ENCODE results near the gene NFASC. TPM values are rescaled to one million over a fixed set of nuclear protein-coding genes. Genes with fewer than 3 reads are reported as not detected.

NFASC gene
- total RNA-seq, 4 donors from 2014 or later = 0.68 to 2.8 (median 1.7) TPM

DNA sequence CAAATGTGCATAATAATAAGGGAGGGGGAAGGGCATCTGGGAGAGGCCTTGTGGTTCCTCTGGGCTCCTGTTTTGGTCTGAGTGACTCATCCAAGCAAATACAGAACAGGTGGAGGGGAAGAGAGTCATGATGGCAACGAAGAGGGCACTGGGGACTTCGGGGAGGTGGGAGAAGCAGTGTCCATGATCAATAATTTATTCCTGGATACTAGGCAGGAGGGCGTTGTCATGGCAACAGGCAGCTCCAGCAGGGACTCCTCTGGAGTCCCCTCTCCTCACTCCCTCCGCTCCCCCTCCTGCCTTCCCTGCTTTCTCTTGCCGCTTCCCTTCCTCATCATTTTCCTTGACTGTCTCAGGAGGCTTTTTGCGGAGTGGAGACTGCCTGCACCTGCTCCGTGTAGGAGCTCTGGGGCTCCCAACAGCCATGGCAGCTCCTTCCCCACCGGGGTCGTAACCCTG, 12.3 kb upstream of the NFASC start:
- TF ChIP-seq, protein P1, sequence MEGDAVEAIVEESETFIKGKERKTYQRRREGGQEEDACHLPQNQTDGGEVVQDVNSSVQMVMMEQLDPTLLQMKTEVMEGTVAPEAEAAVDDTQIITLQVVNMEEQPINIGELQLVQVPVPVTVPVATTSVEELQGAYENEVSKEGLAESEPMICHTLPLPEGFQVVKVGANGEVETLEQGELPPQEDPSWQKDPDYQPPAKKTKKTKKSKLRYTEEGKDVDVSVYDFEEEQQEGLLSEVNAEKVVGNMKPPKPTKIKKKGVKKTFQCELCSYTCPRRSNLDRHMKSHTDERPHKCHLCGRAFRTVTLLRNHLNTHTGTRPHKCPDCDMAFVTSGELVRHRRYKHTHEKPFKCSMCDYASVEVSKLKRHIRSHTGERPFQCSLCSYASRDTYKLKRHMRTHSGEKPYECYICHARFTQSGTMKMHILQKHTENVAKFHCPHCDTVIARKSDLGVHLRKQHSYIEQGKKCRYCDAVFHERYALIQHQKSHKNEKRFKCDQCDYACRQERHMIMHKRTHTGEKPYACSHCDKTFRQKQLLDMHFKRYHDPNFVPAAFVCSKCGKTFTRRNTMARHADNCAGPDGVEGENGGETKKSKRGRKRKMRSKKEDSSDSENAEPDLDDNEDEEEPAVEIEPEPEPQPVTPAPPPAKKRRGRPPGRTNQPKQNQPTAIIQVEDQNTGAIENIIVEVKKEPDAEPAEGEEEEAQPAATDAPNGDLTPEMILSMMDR (IDR thresholded peaks at IDR 0.05; ENCODE audit: low read depth) = no peak

DNA sequence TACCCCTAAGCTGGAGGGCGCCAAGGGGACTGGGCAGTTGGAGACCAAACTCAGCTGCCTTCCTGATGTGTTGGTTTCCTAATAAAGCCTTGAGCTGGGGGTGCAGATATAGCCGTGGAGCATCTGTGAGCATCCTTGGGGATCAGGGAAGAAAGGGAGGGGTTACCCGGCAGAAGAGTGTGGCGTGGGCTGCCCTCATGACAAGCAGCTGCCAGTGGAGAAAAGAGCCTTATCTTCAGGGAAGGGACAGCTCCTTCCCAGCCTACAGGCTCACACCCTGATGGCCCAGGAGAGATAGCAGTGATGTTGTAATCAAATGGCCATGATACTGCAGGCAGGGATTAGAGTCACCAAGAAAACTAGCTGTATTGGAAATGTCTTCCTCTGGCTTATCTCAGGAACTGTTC, 10.8 kb upstream of the NFASC start:
- TF ChIP-seq, protein P1 (IDR thresholded peaks at IDR 0.05; ENCODE audit: low read depth) = no peak

DNA sequence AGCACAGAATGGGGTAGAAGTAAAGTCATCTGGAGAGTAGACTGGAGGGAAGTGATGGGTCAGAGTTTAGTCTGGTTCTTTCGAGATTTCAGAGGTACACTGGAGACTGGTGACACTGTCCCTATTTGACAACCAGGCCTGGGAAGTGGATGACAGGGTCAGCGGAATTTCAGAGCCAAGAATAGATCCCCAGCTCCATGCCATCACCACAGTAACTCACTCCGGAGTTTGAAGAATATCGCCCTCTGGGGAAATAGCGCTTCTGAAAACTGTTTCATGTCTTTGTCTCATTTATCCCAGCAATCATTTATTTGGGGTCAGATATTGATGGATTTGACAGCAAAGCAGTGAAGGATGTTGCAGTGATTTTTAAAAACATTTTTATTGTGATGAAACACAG, 7.6 kb upstream of the NFASC start:
- TF ChIP-seq, protein P1 (IDR thresholded peaks at IDR 0.05; ENCODE audit: low read depth) = no peak

DNA sequence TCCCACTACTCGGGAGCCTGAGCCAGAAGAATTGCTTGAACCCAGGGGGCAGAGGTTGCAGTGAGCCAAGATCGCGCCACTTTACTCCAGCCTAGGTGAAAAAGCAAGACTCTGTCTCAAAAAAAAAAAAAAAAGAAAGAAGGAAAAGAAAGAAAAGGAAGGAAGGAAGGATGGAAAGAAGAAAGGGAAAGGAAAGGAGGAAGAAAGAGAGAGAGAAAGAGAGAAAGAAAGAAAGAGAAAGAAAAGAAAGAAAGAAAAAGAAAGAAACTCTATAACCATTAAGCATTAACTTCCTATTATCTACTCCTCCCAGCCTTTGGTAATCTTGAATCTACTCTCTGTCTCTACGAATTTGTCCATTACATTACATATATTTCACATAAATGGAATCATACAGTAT, 6.9 kb upstream of the NFASC start:
- TF ChIP-seq, protein P1 (IDR thresholded peaks at IDR 0.05; ENCODE audit: low read depth) = no peak

DNA sequence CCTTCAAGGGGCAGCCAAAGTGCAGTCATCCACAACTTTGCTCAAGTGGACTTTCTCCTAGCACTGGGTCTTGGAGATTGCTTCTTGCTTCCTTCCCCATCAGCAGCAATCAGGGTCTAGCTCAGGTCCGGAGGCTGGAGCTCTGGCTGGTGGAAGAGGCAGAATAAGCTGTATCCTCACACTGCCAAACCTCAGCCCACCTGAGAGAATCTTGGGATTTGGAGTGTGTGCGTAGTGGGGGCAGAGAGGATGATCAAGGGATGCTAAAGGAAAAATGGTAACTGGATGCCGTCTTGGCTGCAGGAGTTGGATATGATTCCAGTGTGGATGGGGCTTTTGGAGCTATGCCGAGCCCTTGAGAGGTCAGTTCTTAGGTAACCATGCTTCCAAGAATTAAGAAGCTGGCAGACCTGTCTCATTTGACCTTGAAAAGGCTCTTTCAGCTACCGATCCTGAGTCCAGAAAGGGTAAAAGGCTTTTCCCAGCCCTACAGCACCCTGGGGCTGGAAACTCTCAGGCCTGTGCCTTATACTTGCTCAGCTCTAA, 4.5 kb upstream of the NFASC start:
- TF ChIP-seq, protein P1 (IDR thresholded peaks at IDR 0.05; ENCODE audit: low read depth) = no peak

DNA sequence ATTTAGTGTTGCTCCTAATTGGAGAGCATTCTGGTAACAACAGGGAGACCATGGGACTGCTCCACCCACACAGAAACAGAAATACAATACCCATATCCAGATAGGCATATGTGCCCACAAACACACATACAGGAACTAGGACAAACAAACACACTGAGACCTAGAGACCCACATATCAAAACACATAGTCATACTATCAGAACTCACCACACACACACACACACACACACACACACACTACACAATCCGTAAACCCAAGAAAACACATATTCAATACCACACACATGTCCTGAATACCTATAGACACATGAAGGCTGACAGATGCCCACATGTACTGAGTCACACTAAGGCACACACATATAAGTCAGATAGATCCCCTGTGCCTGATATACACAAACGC, 3.5 kb upstream of the NFASC start:
- TF ChIP-seq, protein P1 (IDR thresholded peaks at IDR 0.05; ENCODE audit: low read depth) = no peak

DNA sequence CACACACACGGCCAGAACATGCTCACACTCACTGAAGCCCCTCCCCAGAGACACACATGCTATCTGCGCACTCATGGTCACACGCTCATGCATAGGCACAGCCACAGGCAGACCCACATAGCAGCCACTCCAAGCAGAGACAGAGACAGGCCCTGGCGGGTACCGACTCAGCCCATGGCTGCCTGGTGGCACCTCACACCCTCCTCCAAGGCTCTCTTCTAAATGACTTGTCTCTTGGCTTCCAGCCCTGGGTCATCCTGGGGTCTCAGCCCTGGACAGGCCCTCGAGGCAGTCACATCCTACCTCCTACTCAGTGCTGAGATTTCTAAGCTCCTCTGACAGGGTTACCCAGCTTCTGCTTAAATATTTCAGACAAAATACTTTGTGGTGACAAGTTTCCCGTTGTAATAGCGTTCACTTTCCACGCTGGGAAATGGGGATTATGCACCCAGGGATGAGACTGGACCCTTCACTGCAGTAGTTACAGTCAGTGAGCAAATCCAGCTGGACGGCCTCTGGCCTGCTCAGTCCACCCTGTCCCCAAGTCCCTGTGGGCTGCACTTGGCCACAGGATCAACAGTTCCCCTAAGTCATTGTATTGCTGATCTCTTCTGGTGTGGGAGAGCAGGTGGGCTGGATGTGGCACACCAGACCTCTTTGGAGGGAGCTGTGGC, 2.9 kb upstream of the NFASC start:
- TF ChIP-seq, protein P1 (IDR thresholded peaks at IDR 0.05; ENCODE audit: low read depth) = no peak
